IMR-90 (cell line): ENCODE measurements around the gene LINS1. TPM values are rescaled to one million over a fixed set of nuclear protein-coding genes. Genes with fewer than 3 reads are reported as not detected.

ENCODE experiments used
- ATAC-seq: fragments of 200-7000 bp; cut with Tn5 transposase; 2 replicates; pipeline ENCODE4 v1.9.1; 2020; ENCODE audit warnings: low read depth, mild to moderate bottlenecking, moderate library complexity
- BruUV-seq: library from RNA; stranded (reverse); fragments of 400-500 nt; replicated peaks from 2 replicates; lab custom pipeline; 2021; lab: Mats Ljungman, UMichigan
- CTCF ChIA-PET: fragments of 300-600 bp; formaldehyde crosslinking; extraction: SDS; loops from one replicate; lab custom pipeline; 2021; ENCODE audit warnings: antibody characterized with exemption; lab: Yijun Ruan, JAX
- POLR2A ChIA-PET: fragments of 300-600 bp; sonication (Branson Sonifier 250); formaldehyde crosslinking; loops from one replicate; lab custom pipeline; 2022; ENCODE audit warnings: antibody characterized with exemption; ENCODE audit not compliant: unreplicated experiment; lab: Charles Lee
- DNase-seq: peaks from one replicate; pipeline ENCODE4 v3.0.0; 2013
- H2AFZ ChIP-seq: replicated peaks from 2 replicates; pipeline ENCODE3; 2013; ENCODE audit warnings: low read length, mild to moderate bottlenecking; ENCODE audit not compliant: poor library complexity
- H2AK5ac ChIP-seq: 2 replicates; pipeline ENCODE4 v1.6.1; 2013; ENCODE audit warnings: low read depth, low read length, inconsistent platforms
- H2AK9ac ChIP-seq: replicated peaks from 2 replicates; pipeline ENCODE3; 2013; ENCODE audit warnings: mild to moderate bottlenecking, low read depth, low read length, moderate library complexity; ENCODE audit not compliant: poor library complexity
- H2BK120ac ChIP-seq: 2 replicates; pipeline ENCODE4 v1.6.1; 2013; ENCODE audit warnings: low read depth, low read length, inconsistent platforms
- H2BK15ac ChIP-seq: 3 replicates; pipeline ENCODE4 v1.6.1; 2013; ENCODE audit warnings: low read depth, low read length, inconsistent platforms
- H2BK20ac ChIP-seq: 2 replicates; pipeline ENCODE4 v1.6.1; 2013; ENCODE audit warnings: low read depth, mild to moderate bottlenecking, inconsistent platforms, low read length, moderate library complexity
- H2BK5ac ChIP-seq: 2 replicates; pipeline ENCODE4 v1.6.1; 2013; ENCODE audit warnings: mild to moderate bottlenecking, low read depth, low read length, inconsistent platforms; ENCODE audit not compliant: poor library complexity, severe bottlenecking
- H3K14ac ChIP-seq: replicated peaks from 2 replicates; pipeline ENCODE4 v1.6.1; 2013; ENCODE audit warnings: low read depth, low read length, inconsistent platforms
- H3K18ac ChIP-seq: 2 replicates; pipeline ENCODE4 v1.6.1; 2013; ENCODE audit warnings: low read depth, low read length, control low read depth
- H3K23ac ChIP-seq: 2 replicates; pipeline ENCODE4 v1.6.1; 2013; ENCODE audit warnings: low read depth, low read length, inconsistent platforms
- H3K27ac ChIP-seq: 2 replicates; pipeline ENCODE4 v1.5.1; 2013; ENCODE audit warnings: mild to moderate bottlenecking, control low read depth, low read length; ENCODE audit not compliant: insufficient read depth
- H3K27me3 ChIP-seq: 2 replicates; pipeline ENCODE4 v1.6.1; 2013; ENCODE audit warnings: low read length; ENCODE audit not compliant: control insufficient read depth, insufficient read depth
- H3K36me3 ChIP-seq: 2 replicates; pipeline ENCODE4 v1.6.1; 2013; ENCODE audit warnings: low read length, mixed read lengths; ENCODE audit not compliant: control insufficient read depth, insufficient read depth
- H3K4ac ChIP-seq: 2 replicates; pipeline ENCODE4 v1.6.1; 2013; ENCODE audit warnings: low read depth, low read length, inconsistent platforms
- H3K4me1 ChIP-seq: 2 replicates; pipeline ENCODE4 v1.6.1; 2013; ENCODE audit warnings: low read length, mixed read lengths; ENCODE audit not compliant: control insufficient read depth, insufficient read depth
- H3K4me2 ChIP-seq: 2 replicates; pipeline ENCODE4 v1.6.1; 2013; ENCODE audit warnings: low read depth, mild to moderate bottlenecking, control low read depth, low read length, moderate library complexity
- H3K4me3 ChIP-seq: 2 replicates; pipeline ENCODE4 v1.5.1; 2013; ENCODE audit warnings: low read depth, mild to moderate bottlenecking, control low read depth, low read length, moderate library complexity; ENCODE audit not compliant: insufficient read depth
- H3K56ac ChIP-seq: 2 replicates; pipeline ENCODE4 v1.6.1; 2013; ENCODE audit warnings: low read length, inconsistent platforms; ENCODE audit not compliant: insufficient read depth; ENCODE audit errors: extremely low read depth
- H3K79me1 ChIP-seq, 2 experiments: 2 replicates each; pipeline ENCODE4 v1.6.1; 2013; ENCODE audit warnings: low read length in 2 of 2, inconsistent platforms in 1 of 2, low read depth in 1 of 2
- H3K9ac ChIP-seq: 2 replicates; pipeline ENCODE4 v1.6.1; 2013; ENCODE audit warnings: low read depth, low read length, control low read depth
- H3K9me1 ChIP-seq: 2 replicates; pipeline ENCODE4 v1.6.1; 2013; ENCODE audit warnings: low read length, inconsistent platforms; ENCODE audit not compliant: insufficient read depth
- H3K9me3 ChIP-seq: 2 replicates; pipeline ENCODE4 v1.6.1; 2013; ENCODE audit warnings: low read length; ENCODE audit not compliant: control insufficient read depth, insufficient read depth
- H4K20me1 ChIP-seq: 2 replicates; pipeline ENCODE4 v1.6.1; 2013; ENCODE audit warnings: low read length, inconsistent platforms; ENCODE audit not compliant: insufficient read depth
- H4K5ac ChIP-seq: 2 replicates; pipeline ENCODE4 v1.6.1; 2013; ENCODE audit warnings: mild to moderate bottlenecking, low read depth, low read length, control low read depth
- H4K8ac ChIP-seq, 2 experiments: 2 replicates each; pipeline ENCODE4 v1.6.1; 2013; ENCODE audit warnings: low read depth in 2 of 2, low read length in 2 of 2, control low read depth in 1 of 2, inconsistent platforms in 1 of 2
- H4K91ac ChIP-seq: 2 replicates; pipeline ENCODE4 v1.6.1; 2013; ENCODE audit warnings: low read depth, low read length, inconsistent platforms; ENCODE audit not compliant: insufficient read depth
- BHLHE40 ChIP-seq: fragments of 150-350 bp; IDR thresholded peaks from 2 replicates; pipeline ENCODE4 v1.6.1; 2016; ENCODE audit warnings: mild to moderate bottlenecking, low read depth, low read length
- CEBPB ChIP-seq: IDR thresholded peaks from 2 replicates; pipeline ENCODE4 v1.6.1; 2012; ENCODE audit warnings: low read depth, low read length, improper control_type of control experiment
- CHD1 ChIP-seq: IDR thresholded peaks from 2 replicates; pipeline ENCODE4 v1.6.1; 2012; ENCODE audit warnings: low read depth, low read length, improper control_type of control experiment
- FOS ChIP-seq: fragments of 150-350 bp; IDR thresholded peaks from 2 replicates; pipeline ENCODE4 v1.6.1; 2016; ENCODE audit warnings: low read depth, low read length
- MAFK ChIP-seq: IDR thresholded peaks from 2 replicates; pipeline ENCODE4 v1.6.1; 2012; ENCODE audit warnings: low read depth, low read length, improper control_type of control experiment
- MAZ ChIP-seq: IDR thresholded peaks from 2 replicates; pipeline ENCODE4 v1.6.1; 2012; ENCODE audit warnings: low read depth, mild to moderate bottlenecking, low read length, improper control_type of control experiment, moderate library complexity, borderline replicate concordance
- MXI1 ChIP-seq: IDR thresholded peaks from 2 replicates; pipeline ENCODE4 v1.6.1; 2012; ENCODE audit warnings: low read depth, mild to moderate bottlenecking, low read length, moderate library complexity, borderline replicate concordance
- NFE2L2 ChIP-seq: fragments of 150-350 bp; IDR thresholded peaks from 2 replicates; pipeline ENCODE4 v1.6.1; 2016; ENCODE audit warnings: low read depth, mild to moderate bottlenecking, low read length
- POLR2A ChIP-seq: IDR thresholded peaks from 2 replicates; pipeline ENCODE4 v1.6.1; 2012; ENCODE audit warnings: mild to moderate bottlenecking, low read depth, low read length
- RAD21 ChIP-seq: IDR thresholded peaks from 2 replicates; pipeline ENCODE4 v1.6.1; 2012; ENCODE audit warnings: low read length, improper control_type of control experiment
- RCOR1 ChIP-seq: IDR thresholded peaks from 2 replicates; pipeline ENCODE4 v1.6.1; 2012; ENCODE audit warnings: mild to moderate bottlenecking, low read length, improper control_type of control experiment; ENCODE audit not compliant: insufficient replicate concordance
- RFX5 ChIP-seq: IDR thresholded peaks from 2 replicates; pipeline ENCODE4 v1.8.0; 2012; ENCODE audit warnings: low read depth, mild to moderate bottlenecking, low read length, moderate library complexity
- SMC3 ChIP-seq: fragments of 150-350 bp; IDR thresholded peaks from 2 replicates; pipeline ENCODE4 v1.6.1; 2016; ENCODE audit warnings: low read depth, mild to moderate bottlenecking, antibody characterized with exemption, low read length, moderate library complexity
- USF2 ChIP-seq: fragments of 150-350 bp; IDR thresholded peaks from 2 replicates; pipeline ENCODE4 v1.6.1; 2017; ENCODE audit warnings: mild to moderate bottlenecking, antibody characterized with exemption, low read length, low read depth
- WGBS, 2 experiments: methylation state at CpG; one replicate each; pipeline versions ENCODE4 v1.1.5 to v1.1.7; 2013; ENCODE audit warnings: missing lambda C conversion rate in 2 of 2; ENCODE audit not compliant: insufficient read length in 1 of 2; ENCODE audit errors: extremely low coverage in 2 of 2; 5-methylcytosine and 5-hydroxymethylcytosine counted together
- dilution Hi-C: fragments of 300-500 bp; cut with HindIII; formaldehyde crosslinking; loops from one replicate; pipeline ENCODE4 v1.14.3; 2018; ENCODE audit warnings: low sequenced_read_pairs; ENCODE audit not compliant: unreplicated experiment
- in situ Hi-C: fragments of 300-500 bp; cut with MboI; formaldehyde crosslinking; loops from 3 replicates; pipeline ENCODE4 v1.14.3; 2019; ENCODE audit warnings: low sequenced_read_pairs, inconsistent platforms, mixed read lengths
- intact Hi-C: fragments of 100-400 bp; cut with micrococcal nuclease; formaldehyde crosslinking; loops from 2 replicates; pipeline ENCODE4 v1.10.0; 2022
- polyA plus RNA-seq, 3 experiments: library from polyadenylated mRNA; depleted of rRNA; stranded (reverse); fragments of >200 nt; gene quantifications; 2 replicates each; pipeline ENCODE4 v1.2.3, GENCODE V29; 2012; ENCODE audit warnings: low replicate concordance in 1 of 3
- total RNA-seq: library from RNA; depleted of rRNA; stranded (reverse); fragments of >200 nt; gene quantifications from 2 replicates; pipeline ENCODE4 v1.2.3, GENCODE V29; 2012
- TF ChIP-seq, protein P1 (sequence below): fragments of 150-350 bp; IDR thresholded peaks from 2 replicates; pipeline ENCODE4 v1.6.1; 2016; ENCODE audit warnings: low read depth, mild to moderate bottlenecking, low read length, moderate library complexity, borderline replicate concordance
- TF ChIP-seq, protein P2 (sequence below): conservative IDR thresholded peaks from 2 replicates; pipeline ENCODE4 v1.5.1; 2012; ENCODE audit warnings: mild to moderate bottlenecking, low read depth, low read length, improper control_type of control experiment

The LINS1 gene
- total and polyA plus RNA-seq, 2 of the 4 experiments (the other 2 are of a cell fraction), result 6.9 to 10.6 TPM

GRCh38 chr15:100537331-100537730, 64.7 kb downstream of the LINS1 start:
- Histone ChIP-seq H4K20me1 (no peaks in the 10 kb centered on the region), H4K5ac (no peak overlapping the region), H3K56ac (no peak overlapping the region), H4K8ac (no peak overlapping the region), H3K79me1 (no peaks in the 10 kb centered on the region), H4K91ac (no peak overlapping the region), H3K9me1 (no peaks in the 10 kb centered on the region), H3K9me3 (no peaks in the 10 kb centered on the region), H3K4ac (no peak overlapping the region), H2BK20ac (no peak overlapping the region), H3K27ac (no peak overlapping the region), H2BK5ac (no peak overlapping the region), H2AK5ac (no peak overlapping the region), H3K4me1 (no peaks in the 10 kb centered on the region), H3K36me3 (no peaks in the 10 kb centered on the region), H3K18ac (no peak overlapping the region), H3K9ac (no peak overlapping the region), H3K4me3 (no peak overlapping the region), H3K14ac (no peak overlapping the region), H3K27me3 (no peaks in the 10 kb centered on the region), H3K23ac (no peak overlapping the region), H3K4me2 (no peak overlapping the region), H2AK9ac (no peak overlapping the region), H2AFZ (no peak overlapping the region), H2BK15ac (no peak overlapping the region), H2BK120ac (no peak overlapping the region)
- no TSS peak for BruUV-seq
- ChIA-PET CTCF (no interaction called here), POLR2A (no interaction called here)
- intact Hi-C loops, result no loop called here
- ATAC-seq, result no peak
- DNase-seq, result no peak
- in situ Hi-C loops, result no loop called here
- TF ChIP-seq POLR2A (no peak), MXI1 (no peak), FOS (no peak), NFE2L2 (no peak), RAD21 (no peak), MAZ (no peak), USF2 (no peak), CEBPB (no peak), MAFK (no peak), CHD1 (no peak), RCOR1 (no peak), BHLHE40 (no peak), RFX5 (no peak), SMC3 (no peak)
- TF ChIP-seq, protein P1, sequence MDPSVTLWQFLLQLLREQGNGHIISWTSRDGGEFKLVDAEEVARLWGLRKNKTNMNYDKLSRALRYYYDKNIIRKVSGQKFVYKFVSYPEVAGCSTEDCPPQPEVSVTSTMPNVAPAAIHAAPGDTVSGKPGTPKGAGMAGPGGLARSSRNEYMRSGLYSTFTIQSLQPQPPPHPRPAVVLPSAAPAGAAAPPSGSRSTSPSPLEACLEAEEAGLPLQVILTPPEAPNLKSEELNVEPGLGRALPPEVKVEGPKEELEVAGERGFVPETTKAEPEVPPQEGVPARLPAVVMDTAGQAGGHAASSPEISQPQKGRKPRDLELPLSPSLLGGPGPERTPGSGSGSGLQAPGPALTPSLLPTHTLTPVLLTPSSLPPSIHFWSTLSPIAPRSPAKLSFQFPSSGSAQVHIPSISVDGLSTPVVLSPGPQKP, result no peak
- TF ChIP-seq, protein P2, sequence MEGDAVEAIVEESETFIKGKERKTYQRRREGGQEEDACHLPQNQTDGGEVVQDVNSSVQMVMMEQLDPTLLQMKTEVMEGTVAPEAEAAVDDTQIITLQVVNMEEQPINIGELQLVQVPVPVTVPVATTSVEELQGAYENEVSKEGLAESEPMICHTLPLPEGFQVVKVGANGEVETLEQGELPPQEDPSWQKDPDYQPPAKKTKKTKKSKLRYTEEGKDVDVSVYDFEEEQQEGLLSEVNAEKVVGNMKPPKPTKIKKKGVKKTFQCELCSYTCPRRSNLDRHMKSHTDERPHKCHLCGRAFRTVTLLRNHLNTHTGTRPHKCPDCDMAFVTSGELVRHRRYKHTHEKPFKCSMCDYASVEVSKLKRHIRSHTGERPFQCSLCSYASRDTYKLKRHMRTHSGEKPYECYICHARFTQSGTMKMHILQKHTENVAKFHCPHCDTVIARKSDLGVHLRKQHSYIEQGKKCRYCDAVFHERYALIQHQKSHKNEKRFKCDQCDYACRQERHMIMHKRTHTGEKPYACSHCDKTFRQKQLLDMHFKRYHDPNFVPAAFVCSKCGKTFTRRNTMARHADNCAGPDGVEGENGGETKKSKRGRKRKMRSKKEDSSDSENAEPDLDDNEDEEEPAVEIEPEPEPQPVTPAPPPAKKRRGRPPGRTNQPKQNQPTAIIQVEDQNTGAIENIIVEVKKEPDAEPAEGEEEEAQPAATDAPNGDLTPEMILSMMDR, result no peak
- WGBS, 2 experiments, result no CpG with 5 or more reads among the region's 2 CpGs
- dilution Hi-C loops, result no loop called here
